HUES64 (cell line): ENCODE data around the gene KLF18.
A peak's percentile ranks its signal among the peaks of the same experiment; 100 is the strongest.

Source experiments
- H3K27ac ChIP-seq: 2 replicates; pipeline ENCODE4 v1.7.0; 2013; ENCODE audit warnings: low read depth, low read length, inconsistent platforms
- H3K27me3 ChIP-seq: 2 replicates; pipeline ENCODE4 v1.6.1; 2013; ENCODE audit warnings: mild to moderate bottlenecking, low read length; ENCODE audit not compliant: insufficient read depth
- H3K36me3 ChIP-seq: 2 replicates; pipeline ENCODE4 v1.6.1; 2013; ENCODE audit warnings: mild to moderate bottlenecking, low read length; ENCODE audit not compliant: insufficient read depth
- H3K4me1 ChIP-seq: 2 replicates; pipeline ENCODE4 v1.6.1; 2013; ENCODE audit warnings: mild to moderate bottlenecking, low read length, moderate library complexity; ENCODE audit not compliant: insufficient read depth
- H3K4me3 ChIP-seq: 2 replicates; pipeline ENCODE4 v1.5.1; 2013; ENCODE audit warnings: mild to moderate bottlenecking, low read length, moderate library complexity
- H3K9ac ChIP-seq: 2 replicates; pipeline ENCODE4 v1.6.1; 2013; ENCODE audit warnings: mild to moderate bottlenecking, low read depth, low read length
- H3K9me3 ChIP-seq: 2 replicates; pipeline ENCODE4 v1.6.1; 2013; ENCODE audit warnings: low read depth, low read length; ENCODE audit not compliant: insufficient read depth
- WGBS: fragments of 150-250, 120-280 bp; methylation state at CpG from one replicate; pipeline ENCODE4 v1.1.7; 2013; ENCODE audit warnings: missing lambda C conversion rate; 5-methylcytosine and 5-hydroxymethylcytosine counted together

Gene KLF18

GRCh38 chr1:44101328-44101727 lies 40.1 kb downstream of the KLF18 start:
- 91% methylated on average over 7 of the region's 7 CpGs for WGBS
- Histone ChIP-seq H3K4me3 (no peak overlapping the region), H3K9ac (no peak overlapping the region), H3K27me3 (no peaks in the 10 kb centered on the region), H3K36me3 (no peaks in the 10 kb centered on the region), H3K27ac (no peak overlapping the region), H3K9me3 (no peaks in the 10 kb centered on the region), H3K4me1 (peaks cover 1% of the 10 kb centered on the region; the same call in 1 of the 2 replicates)

- WGBS, result 91% methylated on average over 9 of the region's 9 CpGs
- Histone ChIP-seq H3K4me1 (no peaks in the 10 kb centered on the region), H3K27ac (no peak overlapping the region), H3K36me3 (no peaks in the 10 kb centered on the region), H3K27me3 (no peaks in the 10 kb centered on the region), H3K9ac (no peak overlapping the region), H3K9me3 (no peaks in the 10 kb centered on the region), H3K4me3 (no peak overlapping the region)
Measured at GRCh38 chr1:44100183-44100868, 41.1 kb downstream of the KLF18 start.

- Histone ChIP-seq H3K36me3 (no peaks in the 10 kb centered on the region), H3K4me3 (no peak overlapping the region), H3K9me3 (no peaks in the 10 kb centered on the region), H3K27me3 (no peaks in the 10 kb centered on the region), H3K9ac (no peak overlapping the region), H3K27ac (no peak overlapping the region), H3K4me1 (peaks cover 18% of the 10 kb centered on the region)
- 94% methylated on average over 2 of the region's 2 CpGs for WGBS
Measured at GRCh38 chr1:44094047-44094446, 47.4 kb downstream of the KLF18 start.

- no peaks in the 10 kb centered on the region for H3K27me3 ChIP-seq
- no peaks in the 10 kb centered on the region for H3K36me3 ChIP-seq
- no peak overlapping the region for H3K4me3 ChIP-seq
- H3K4me1 ChIP-seq, result peaks cover 26% of the 10 kb centered on the region
- H3K9ac ChIP-seq, result no peak overlapping the region
- no peaks in the 10 kb centered on the region for H3K9me3 ChIP-seq
- H3K27ac ChIP-seq, result no peak overlapping the region
- 79% methylated on average over 10 of the region's 10 CpGs for WGBS
Measured at GRCh38 chr1:44090429-44091252, 50.8 kb downstream of the KLF18 start.

- no peaks in the 10 kb centered on the region for H3K36me3 ChIP-seq
- 65% methylated on average over 13 of the region's 13 CpGs for WGBS
- no peak overlapping the region for H3K4me3 ChIP-seq
- H3K27ac ChIP-seq, result peak overlapping the region; percentile 43; the same call in 1 of the 2 replicates
- no peaks in the 10 kb centered on the region for H3K9me3 ChIP-seq
- H3K4me1 ChIP-seq, result peaks cover 26% of the 10 kb centered on the region
- no peaks in the 10 kb centered on the region for H3K27me3 ChIP-seq
- no peak overlapping the region for H3K9ac ChIP-seq
Measured at GRCh38 chr1:44089371-44090048, 51.9 kb downstream of the KLF18 start.
